Adrenal gland (tissue), 19 donors: ENCODE data around the gene SLC30A7. TPM values are rescaled to one million over a fixed set of nuclear protein-coding genes. Genes with fewer than 3 reads are reported as not detected.

Experiments
- DNase-seq, 7 donors: peaks; one replicate each; pipeline ENCODE4 v3.0.0-alpha.2; 2019 to 2020
- H3K27ac ChIP-seq, 5 donors: fragments of 200-600 bp; sonication (generic) in 4 of 5; 1 replicate in 3 of 5; 2 replicates in 2 of 5; pipeline versions ENCODE4 v1.5.1 to v1.8.0; 2016 to 2020; ENCODE audit warnings: mild to moderate bottlenecking in 1 of 5
- H3K27me3 ChIP-seq: fragments of 200-600 bp; 2 replicates; pipeline ENCODE4 v1.8.0; 2021
- H3K36me3 ChIP-seq, 2 donors: fragments of 200-600 bp; replicated peaks in 1 of 2; 1 replicate in 1 of 2; 2 replicates in 1 of 2; pipeline versions ENCODE4 v1.5.1 to v1.8.0; 2018 to 2022
- H3K4me1 ChIP-seq, 2 donors: fragments of 200-600 bp; replicated peaks in 1 of 2; 1 replicate in 1 of 2; 2 replicates in 1 of 2; pipeline versions ENCODE4 v1.5.1 to v1.8.0; 2018 to 2021
- H3K4me3 ChIP-seq, 4 donors: fragments of 200-600 bp; sonication (generic) in 3 of 4; one replicate each; pipeline ENCODE4 v1.5.1; 2016 to 2018
- H3K9me3 ChIP-seq, 3 donors: fragments of 200-600 bp; sonication (generic) in 1 of 3; replicated peaks in 1 of 3; 1 replicate in 2 of 3; 2 replicates in 1 of 3; pipeline versions ENCODE4 v1.5.1 to v1.8.0; 2016 to 2021
- POLR2A ChIP-seq, 2 donors: fragments of 450-650 bp; IDR thresholded peaks; one replicate each; pipeline ENCODE4 v1.6.1; 2017; ENCODE audit warnings: antibody characterized with exemption in 2 of 2, mild to moderate bottlenecking in 2 of 2, moderate library complexity in 1 of 2
- WGBS, 4 donors: extraction: QIAGEN DNeasy Blood & Tissue Kit in 2 of 4; methylation state at CpG; one replicate each; pipeline versions ENCODE4 v1.1.5 to v1.1.7; 2013 to 2017; 5-methylcytosine and 5-hydroxymethylcytosine counted together
- intact Hi-C, 2 donors: fragments of 100-400 bp; cut with DNase I; formaldehyde crosslinking; loops; one replicate each; pipeline versions ENCODE4 v1.14.1 to v1.15.0; 2022 to 2023
- long read RNA-seq, 10 donors: library from polyadenylated mRNA in 3 of 10; unstranded in 2 of 10; stranded (forward) in 1 of 10; transcript quantifications; one replicate each; pipeline ENCODE4 v2.0.0 and lab custom pipeline, GENCODE V29; 2021 to 2026
- polyA plus RNA-seq, 3 donors: library from polyadenylated mRNA; stranded (reverse); fragments of 200-250 nt in 2 of 3; fragments of 350-450 nt in 1 of 3; fragmentation: Illumina TruSeq in 1 of 3; extraction: RNeasy Lipid Tissue Mini Kit (QIAGEN cat#74804) in 1 of 3; gene quantifications; one replicate each; pipeline ENCODE4 v1.2.3, GENCODE V29; 2013 to 2014
- total RNA-seq, 9 donors: library from RNA; depleted of rRNA in 4 of 9; stranded (reverse); fragments of >200 nt in 4 of 9; fragments of 120-200 nt in 1 of 9; fragmentation: NEBNext Ultra II Directional in 1 of 9; extraction: Animal tissue kit (Norgen Biotek cat#: 25700) in 1 of 9; gene quantifications; one replicate each; pipeline versions ENCODE4 v1.1.0 to v1.2.4, GENCODE V29; 2013 to 2023
- TF ChIP-seq, protein P1 (sequence below), 6 experiments: fragments of 450-650 bp in 4 of 6; fragments of 200-600 bp in 2 of 6; sonication (generic) in 1 of 6; IDR thresholded peaks; 1 replicate in 5 of 6; 2 replicates in 1 of 6; pipeline versions ENCODE4 v1.5.1 to v1.8.0; 2016 to 2021; ENCODE audit warnings: antibody characterized with exemption in 6 of 6, mild to moderate bottlenecking in 2 of 6, moderate library complexity in 1 of 6
- donor health status: healthy with polysubstance abuse.
- donor health status: Bipolar disorder and iron deficiency.
- donor health status: DM: yes; HTN: yes; CAD: no.
- donor health status: DM: no; HTN: no; CAD: no.
- donor health status: DM: no; HTN: no; CAD: no.
- donor health status: DM: yes; HTN: yes; CAD: no.

SLC30A7 gene, protein sequence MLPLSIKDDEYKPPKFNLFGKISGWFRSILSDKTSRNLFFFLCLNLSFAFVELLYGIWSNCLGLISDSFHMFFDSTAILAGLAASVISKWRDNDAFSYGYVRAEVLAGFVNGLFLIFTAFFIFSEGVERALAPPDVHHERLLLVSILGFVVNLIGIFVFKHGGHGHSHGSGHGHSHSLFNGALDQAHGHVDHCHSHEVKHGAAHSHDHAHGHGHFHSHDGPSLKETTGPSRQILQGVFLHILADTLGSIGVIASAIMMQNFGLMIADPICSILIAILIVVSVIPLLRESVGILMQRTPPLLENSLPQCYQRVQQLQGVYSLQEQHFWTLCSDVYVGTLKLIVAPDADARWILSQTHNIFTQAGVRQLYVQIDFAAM
- total RNA-seq (10 to 100 TPM; 21.3 to 79.8 (median 40.0) TPM), polyA plus RNA-seq (10 to 100 TPM in 1 of 3 donors, 1 to 10 TPM in 2; 3.1 to 24.7 (median 4.6) TPM)
- long read RNA-seq, donor 1 = 0 reads
- long read RNA-seq, donor 2, full-length matches to known transcripts = 4 of 4 reads
- long read RNA-seq, donor 2, partial matches to known transcripts = 0 of 4 reads
- long read RNA-seq, donor 2, other reads (novel, unspliced or antisense) = 0 of 4 reads
- long read RNA-seq, donor 3, full-length matches to known transcripts = 4 of 4 reads
- long read RNA-seq, donor 3, partial matches to known transcripts = 0 of 4 reads
- long read RNA-seq, donor 3, other reads (novel, unspliced or antisense) = 0 of 4 reads
- long read RNA-seq, donor 4, partial matches to known transcripts = 0 of 17 reads
- long read RNA-seq, donor 4, other reads (novel, unspliced or antisense) = 13 of 17 reads
- long read RNA-seq, donor 5, full-length matches to known transcripts = 13 of 22 reads
- long read RNA-seq, donor 5, partial matches to known transcripts = 0 of 22 reads
- long read RNA-seq, donor 5, other reads (novel, unspliced or antisense) = 9 of 22 reads
- long read RNA-seq, donor 6, full-length matches to known transcripts = 1 of 6 reads
- long read RNA-seq, donor 6, partial matches to known transcripts = 1 of 6 reads
- long read RNA-seq, donor 6, other reads (novel, unspliced or antisense) = 4 of 6 reads
- long read RNA-seq, donor 7, full-length matches to known transcripts = 1 of 1 reads
- long read RNA-seq, donor 7, partial matches to known transcripts = 0 of 1 reads
- long read RNA-seq, donor 7, other reads (novel, unspliced or antisense) = 0 of 1 reads
- long read RNA-seq, donor 8, full-length matches to known transcripts = 3 of 3 reads
- long read RNA-seq, donor 8, partial matches to known transcripts = 0 of 3 reads
- long read RNA-seq, donor 8, other reads (novel, unspliced or antisense) = 0 of 3 reads
- long read RNA-seq, donor 9, full-length matches to known transcripts = 5 of 5 reads
- long read RNA-seq, donor 9, partial matches to known transcripts = 0 of 5 reads
- long read RNA-seq, donor 9, other reads (novel, unspliced or antisense) = 0 of 5 reads
- long read RNA-seq, donor 10, full-length matches to known transcripts = 3 of 3 reads
- long read RNA-seq, donor 10, partial matches to known transcripts = 0 of 3 reads
- long read RNA-seq, donor 10, other reads (novel, unspliced or antisense) = 0 of 3 reads

DNA sequence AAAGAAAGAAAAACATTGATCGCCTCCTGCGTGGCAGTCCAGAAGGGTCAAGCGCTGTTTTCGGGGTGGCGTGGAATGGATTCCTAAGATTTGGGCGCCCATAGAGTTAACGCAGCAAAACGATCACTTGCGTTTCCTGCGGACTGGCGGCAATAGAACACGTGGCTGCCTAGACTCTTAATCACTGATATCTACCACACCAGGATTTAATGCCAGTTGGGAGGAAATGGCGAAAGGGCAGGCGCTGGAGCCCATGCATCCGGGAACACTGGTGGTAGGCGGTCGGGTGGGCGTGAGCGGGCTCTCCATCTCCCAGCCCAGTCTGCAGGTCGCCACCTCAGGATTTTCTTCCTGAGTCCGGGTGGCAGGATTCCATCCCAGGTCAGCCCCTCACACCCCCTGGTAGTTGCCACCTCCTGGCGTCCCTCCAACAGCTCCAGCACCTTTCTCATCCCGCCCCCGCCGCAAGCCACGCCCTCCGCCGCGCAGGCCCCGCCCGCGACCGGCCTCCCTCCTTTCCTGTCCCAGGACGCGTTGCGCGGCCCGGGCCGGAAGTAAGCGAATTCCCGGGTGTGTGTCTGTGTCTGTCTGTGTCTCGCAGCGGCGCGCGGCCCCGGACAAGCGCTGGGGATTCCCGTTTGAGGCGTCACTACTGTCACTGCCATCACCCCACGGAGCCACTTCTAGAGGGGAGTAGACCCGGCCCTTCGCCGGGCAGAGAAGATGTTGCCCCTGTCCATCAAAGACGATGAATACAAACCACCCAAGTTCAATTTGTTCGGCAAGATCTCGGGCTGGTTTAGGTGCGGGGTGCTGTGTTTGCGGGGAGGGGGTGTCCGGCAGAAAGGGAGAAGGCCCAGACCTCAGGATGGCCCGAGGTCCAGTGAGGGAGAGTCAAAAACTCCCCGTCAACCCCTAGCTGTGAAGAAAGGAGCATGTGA is at the start of gene SLC30A7:
Gene SLC30A7, plus strand, starts transcription at position 551 of the 941 bp plus-strand sequence. Its CDS starts 173 bp downstream, at position 724.
- WGBS, 4 donors = 0 to 1% (median 0%) methylated on average over 28 to 62 of the region's 62 CpGs
- peak within 1 kb of the TSS; percentile 77 to 89 (median 80) for H3K4me3 ChIP-seq
- intact Hi-C loops = no loop called here
- H3K27ac ChIP-seq = peak within 1 kb of the TSS; percentile 88 to 97 (median 92)
- peak; percentile 57 to 90 for TF ChIP-seq POLR2A (IDR thresholded peaks at IDR 0.05)
- TF ChIP-seq, protein P1, sequence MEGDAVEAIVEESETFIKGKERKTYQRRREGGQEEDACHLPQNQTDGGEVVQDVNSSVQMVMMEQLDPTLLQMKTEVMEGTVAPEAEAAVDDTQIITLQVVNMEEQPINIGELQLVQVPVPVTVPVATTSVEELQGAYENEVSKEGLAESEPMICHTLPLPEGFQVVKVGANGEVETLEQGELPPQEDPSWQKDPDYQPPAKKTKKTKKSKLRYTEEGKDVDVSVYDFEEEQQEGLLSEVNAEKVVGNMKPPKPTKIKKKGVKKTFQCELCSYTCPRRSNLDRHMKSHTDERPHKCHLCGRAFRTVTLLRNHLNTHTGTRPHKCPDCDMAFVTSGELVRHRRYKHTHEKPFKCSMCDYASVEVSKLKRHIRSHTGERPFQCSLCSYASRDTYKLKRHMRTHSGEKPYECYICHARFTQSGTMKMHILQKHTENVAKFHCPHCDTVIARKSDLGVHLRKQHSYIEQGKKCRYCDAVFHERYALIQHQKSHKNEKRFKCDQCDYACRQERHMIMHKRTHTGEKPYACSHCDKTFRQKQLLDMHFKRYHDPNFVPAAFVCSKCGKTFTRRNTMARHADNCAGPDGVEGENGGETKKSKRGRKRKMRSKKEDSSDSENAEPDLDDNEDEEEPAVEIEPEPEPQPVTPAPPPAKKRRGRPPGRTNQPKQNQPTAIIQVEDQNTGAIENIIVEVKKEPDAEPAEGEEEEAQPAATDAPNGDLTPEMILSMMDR (IDR thresholded peaks at IDR 0.05) = no peak
- H3K4me1 ChIP-seq = peaks cover 20 to 35% of the 10 kb centered on the region in 2 donors
- DNase-seq = peak; percentile 96 to 98 (median 97)
- H3K9me3 ChIP-seq = no peaks in the 10 kb centered on the region
- no peaks in the 10 kb centered on the region for H3K27me3 ChIP-seq
- peaks cover 0 to 6% of the 10 kb centered on the region in 2 donors for H3K36me3 ChIP-seq

DNA sequence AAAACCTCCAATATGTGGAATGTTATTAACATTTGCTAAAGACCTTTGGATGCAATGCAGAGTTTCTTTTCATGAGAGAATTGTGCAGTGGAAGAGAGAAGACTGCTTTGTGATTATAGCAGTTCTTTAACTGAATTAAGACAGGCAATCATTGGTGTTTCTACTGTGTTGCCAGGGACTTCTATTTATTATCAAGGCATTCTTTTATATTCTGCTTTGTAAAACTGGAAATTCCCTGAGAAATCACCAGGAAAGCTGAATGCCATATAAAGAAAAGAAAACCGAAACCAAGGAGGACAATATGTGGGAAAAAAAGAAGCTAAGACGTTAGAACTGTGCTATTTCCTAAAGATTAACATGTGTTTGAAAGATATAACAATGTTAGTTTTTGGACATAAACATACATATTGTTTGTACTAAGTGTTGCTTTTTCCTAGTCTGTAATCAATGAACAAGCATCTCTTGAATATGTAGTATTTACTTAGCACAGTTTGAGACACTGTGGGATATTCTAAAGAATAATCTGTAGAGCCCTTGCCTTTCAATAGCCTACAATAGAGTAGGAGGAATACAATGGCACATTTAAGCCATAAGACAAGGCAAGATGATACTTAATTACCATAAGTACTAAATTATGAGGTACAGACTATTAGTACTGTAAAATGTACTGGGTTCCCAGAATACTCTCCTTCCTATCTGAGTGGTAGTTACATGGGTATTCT is 48.4 kb upstream of the SLC30A7 start:
- no peak for DNase-seq
- WGBS, 4 donors = 9 to 29% (median 18%) methylated on average over 2 of the region's 2 CpGs
- H3K36me3 ChIP-seq = no peaks in the 10 kb centered on the region
- no peaks in the 10 kb centered on the region for H3K9me3 ChIP-seq
- H3K4me3 ChIP-seq = peak overlapping the region in 2 of 4 donors; percentile 10 to 35
- H3K27ac ChIP-seq = no peak overlapping the region
- no peaks in the 10 kb centered on the region for H3K27me3 ChIP-seq
- intact Hi-C loops = no loop called here
- TF ChIP-seq POLR2A (IDR thresholded peaks at IDR 0.05) = no peak
- TF ChIP-seq, protein P1 (IDR thresholded peaks at IDR 0.05) = no peak
- H3K4me1 ChIP-seq = no peaks in the 10 kb centered on the region

DNA sequence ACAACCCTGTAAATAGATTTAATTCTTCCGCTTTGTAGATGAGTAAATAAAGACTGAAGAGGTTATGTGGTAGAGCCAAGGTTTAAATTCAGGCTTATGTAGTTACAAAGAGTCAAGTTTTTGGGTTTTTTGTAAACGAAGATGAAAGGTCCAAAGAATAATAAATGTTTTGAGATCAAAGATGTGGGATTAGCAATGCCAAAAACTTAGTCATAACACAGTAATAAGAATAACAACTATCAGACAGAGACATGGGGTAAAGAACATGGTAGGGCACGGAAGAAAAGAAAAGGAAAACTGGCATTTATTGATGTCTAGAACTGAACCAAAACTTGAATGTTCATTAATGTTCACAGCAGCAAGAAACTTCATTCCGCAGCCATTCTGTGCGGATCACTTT is 44.2 kb upstream of the SLC30A7 start:
- Histone ChIP-seq H3K4me1 (no peaks in the 10 kb centered on the region), H3K9me3 (no peaks in the 10 kb centered on the region), H3K27ac (no peak overlapping the region), H3K36me3 (no peaks in the 10 kb centered on the region), H3K27me3 (no peaks in the 10 kb centered on the region), H3K4me3 (no peak overlapping the region)
- WGBS, 4 donors = 77 to 82% (median 79%) methylated on average over 5 of the region's 5 CpGs
- intact Hi-C loops = no loop called here
- TF ChIP-seq POLR2A (IDR thresholded peaks at IDR 0.05) = no peak
- TF ChIP-seq, protein P1 (IDR thresholded peaks at IDR 0.05) = no peak
- no peak for DNase-seq
